COLO668 (cell line): ENCODE results near the gene ZNF275.
A peak's percentile ranks its signal among the peaks of the same experiment; 100 is the strongest.
"Not testable (repeated sequence)": the region's sequence is repeated elsewhere in the genome, so short reads cannot be mapped to it uniquely, and the experiment has no call there.

Source experiments
- DNase-seq: peaks from one replicate; lab custom pipeline; 2025; ENCODE audit not compliant: unreplicated experiment; lab: John Stamatoyannopoulos, UW

The ZNF275 gene

GRCh38 chrX:153333821-153334653 lies at the start of gene ZNF275:
Gene ZNF275, plus strand, starts transcription at chrX:153334153. Its CDS starts 2,527 bp downstream, at chrX:153336680.
- peak; percentile 96 for DNase-seq

- not testable (repeated sequence) for DNase-seq
These were observed 48.3 kb upstream of the ZNF275 start for GRCh38 chrX:153285678-153286077.

GRCh38 chrX:153288807-153289206 lies 45.1 kb upstream of the ZNF275 start:
- not testable (repeated sequence) for DNase-seq

- DNase-seq: not testable (repeated sequence)
These were observed 40.4 kb upstream of the ZNF275 start for GRCh38 chrX:153293485-153294071.

GRCh38 chrX:153297376-153297775 lies 36.6 kb upstream of the ZNF275 start:
- no peak for DNase-seq

- no peak for DNase-seq
These were observed 34.1 kb upstream of the ZNF275 start for GRCh38 chrX:153299855-153300254.

- no peak for DNase-seq
These were observed 32.2 kb upstream of the ZNF275 start for GRCh38 chrX:153301746-153302145.

- no peak for DNase-seq
These were observed 31.2 kb upstream of the ZNF275 start for GRCh38 chrX:153302796-153303195.

- no peak for DNase-seq
These were observed 30.4 kb upstream of the ZNF275 start for GRCh38 chrX:153303276-153304262.

- DNase-seq: no peak
These were observed 28.8 kb upstream of the ZNF275 start for GRCh38 chrX:153304988-153305736.

GRCh38 chrX:153305972-153306371 lies 28.0 kb upstream of the ZNF275 start:
- DNase-seq: no peak

GRCh38 chrX:153306527-153307115 lies 27.3 kb upstream of the ZNF275 start:
- DNase-seq: no peak

- no peak for DNase-seq
These were observed 26.4 kb upstream of the ZNF275 start for GRCh38 chrX:153307276-153308178.

- no peak for DNase-seq
These were observed 23.1 kb upstream of the ZNF275 start for GRCh38 chrX:153310901-153311300.

GRCh38 chrX:153312041-153312440 lies 21.9 kb upstream of the ZNF275 start:
- no peak for DNase-seq

GRCh38 chrX:153312842-153313241 lies 21.1 kb upstream of the ZNF275 start:
- no peak for DNase-seq

- DNase-seq: no peak
These were observed 16.6 kb upstream of the ZNF275 start for GRCh38 chrX:153317306-153317705.

GRCh38 chrX:153317996-153318722 lies 15.8 kb upstream of the ZNF275 start:
- DNase-seq: no peak
